ENCODE measurements around the gene AIFM3.

DNA sequence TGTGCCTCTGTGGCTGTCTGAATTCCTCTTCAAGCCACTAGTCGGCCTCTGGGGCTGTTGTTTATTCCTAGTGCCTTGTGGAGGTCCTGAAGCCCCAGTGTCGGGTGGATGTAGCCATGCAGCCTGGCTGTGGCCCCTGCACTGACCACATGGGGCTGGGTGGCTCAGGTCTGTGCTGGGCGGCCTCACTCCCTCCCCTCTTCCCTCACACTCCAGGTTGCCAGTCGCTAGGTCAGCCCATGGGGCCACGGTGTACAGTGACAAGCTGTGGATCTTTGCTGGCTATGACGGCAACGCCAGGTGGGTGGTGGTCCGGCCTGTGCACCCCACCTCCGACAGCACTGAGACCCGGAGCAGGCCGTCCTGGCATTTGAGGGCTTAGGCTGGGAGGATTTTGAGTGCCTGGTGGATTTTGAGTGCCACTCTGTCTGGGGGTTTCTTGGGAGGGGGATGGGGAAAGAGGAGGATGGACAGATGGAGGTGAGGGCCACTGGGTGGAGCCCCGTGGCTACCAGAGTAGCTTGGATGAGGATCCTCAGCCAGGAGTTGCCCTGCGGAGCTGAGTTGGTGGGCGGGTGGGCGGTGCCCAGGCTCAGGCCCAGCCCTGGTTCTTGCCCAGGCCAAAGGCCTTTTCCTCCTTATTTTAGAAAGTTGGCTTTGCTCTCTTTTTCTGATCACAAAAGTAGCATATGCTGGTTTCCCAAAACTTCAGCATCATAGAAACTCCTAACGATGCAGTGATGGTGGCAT, 21.7 kb downstream of the AIFM3 start:
- TF ChIP-seq, protein P1, sequence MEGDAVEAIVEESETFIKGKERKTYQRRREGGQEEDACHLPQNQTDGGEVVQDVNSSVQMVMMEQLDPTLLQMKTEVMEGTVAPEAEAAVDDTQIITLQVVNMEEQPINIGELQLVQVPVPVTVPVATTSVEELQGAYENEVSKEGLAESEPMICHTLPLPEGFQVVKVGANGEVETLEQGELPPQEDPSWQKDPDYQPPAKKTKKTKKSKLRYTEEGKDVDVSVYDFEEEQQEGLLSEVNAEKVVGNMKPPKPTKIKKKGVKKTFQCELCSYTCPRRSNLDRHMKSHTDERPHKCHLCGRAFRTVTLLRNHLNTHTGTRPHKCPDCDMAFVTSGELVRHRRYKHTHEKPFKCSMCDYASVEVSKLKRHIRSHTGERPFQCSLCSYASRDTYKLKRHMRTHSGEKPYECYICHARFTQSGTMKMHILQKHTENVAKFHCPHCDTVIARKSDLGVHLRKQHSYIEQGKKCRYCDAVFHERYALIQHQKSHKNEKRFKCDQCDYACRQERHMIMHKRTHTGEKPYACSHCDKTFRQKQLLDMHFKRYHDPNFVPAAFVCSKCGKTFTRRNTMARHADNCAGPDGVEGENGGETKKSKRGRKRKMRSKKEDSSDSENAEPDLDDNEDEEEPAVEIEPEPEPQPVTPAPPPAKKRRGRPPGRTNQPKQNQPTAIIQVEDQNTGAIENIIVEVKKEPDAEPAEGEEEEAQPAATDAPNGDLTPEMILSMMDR (IDR thresholded peaks at IDR 0.05; ENCODE audit: extremely low read depth in 1 of 2, insufficient read depth in 1 of 2, low read depth in 1 of 2, low read length in 2 of 2) = no peak
- TF ChIP-seq EZH2 (IDR thresholded peaks at IDR 0.05; ENCODE audit: borderline replicate concordance, low read depth, low read length, severe bottlenecking) = no peak
- no peak for TF ChIP-seq POLR2A (IDR thresholded peaks at IDR 0.05; ENCODE audit: low read depth, low read length)
- TF ChIP-seq MYC (IDR thresholded peaks at IDR 0.05; ENCODE audit: low read depth, low read length) = no peak
- TF ChIP-seq GATA2 (IDR thresholded peaks at IDR 0.05; ENCODE audit: insufficient read depth, insufficient read length, low read depth, low read length) = no peak
- no peak for TF ChIP-seq FOS (IDR thresholded peaks at IDR 0.05; ENCODE audit: borderline replicate concordance, insufficient read depth, low read length)
- no peak for TF ChIP-seq POLR2AphosphoS5 (IDR thresholded peaks at IDR 0.05; ENCODE audit: insufficient read depth, low read depth, low read length)
- no peak for TF ChIP-seq JUN (IDR thresholded peaks at IDR 0.05; ENCODE audit: borderline replicate concordance, insufficient read depth, insufficient read length, low read depth)

All from endothelial cell of umbilical vein (primary cell).